GM04504 (cell line): ENCODE measurements around the gene SSH2.

Source experiments
- DNase-seq: peaks from one replicate; pipeline ENCODE4 v3.0.0-alpha.2; 2012; ENCODE audit warnings: low read depth

SSH2 gene

GRCh38 chr17:29576214-29577000 is 353.6 kb downstream of the SSH2 start:
- DNase-seq: no peak
